SH-SY5Y (cell line): Measurements from ENCODE around the gene FGGY.

Source experiments
- GATA2 ChIP-seq: IDR thresholded peaks from 2 replicates; pipeline ENCODE4 v1.6.1; 2011; ENCODE audit warnings: mild to moderate bottlenecking, low read depth, low read length
- GATA3 ChIP-seq: IDR thresholded peaks from 2 replicates; pipeline ENCODE4 v1.6.1; 2011; ENCODE audit warnings: low read depth, mild to moderate bottlenecking, low read length, moderate library complexity

- no peak for TF ChIP-seq GATA2
- no peak for TF ChIP-seq GATA3
Observed at GRCh38 chr1:59484096-59484495, 187.2 kb downstream of the FGGY start.
